Neuronal stem cell (in vitro differentiated cells): ENCODE results near the gene APOBEC3F.
A peak's percentile ranks its signal among the peaks of the same experiment; 100 is the strongest.

Experiments
- DNase-seq: peaks from one replicate; pipeline ENCODE4 v3.0.0-alpha.2; 2013; ENCODE audit warnings: low spot score
- H2AFZ ChIP-seq: one replicate; pipeline ENCODE4 v1.6.1; 2013; ENCODE audit warnings: mild to moderate bottlenecking, low read length, inconsistent platforms
- H2AK5ac ChIP-seq: 2 replicates; pipeline ENCODE4 v1.6.1; 2013; ENCODE audit warnings: low read depth, mild to moderate bottlenecking, inconsistent platforms, low read length, moderate library complexity, mixed read lengths
- H2BK120ac ChIP-seq: 2 replicates; pipeline ENCODE4 v1.6.1; 2013; ENCODE audit warnings: low read depth, mild to moderate bottlenecking, inconsistent platforms, low read length, moderate library complexity, mixed read lengths
- H2BK12ac ChIP-seq: one replicate; pipeline ENCODE4 v1.6.1; 2013; ENCODE audit warnings: low read length, inconsistent platforms
- H2BK15ac ChIP-seq: 2 replicates; pipeline ENCODE4 v1.6.1; 2013; ENCODE audit warnings: mild to moderate bottlenecking, low read length, inconsistent platforms, mixed read lengths
- H2BK5ac ChIP-seq: one replicate; pipeline ENCODE4 v1.6.1; 2013; ENCODE audit warnings: inconsistent platforms, mild to moderate bottlenecking, low read length, moderate library complexity
- H3K14ac ChIP-seq: one replicate; pipeline ENCODE4 v1.6.1; 2013; ENCODE audit warnings: low read length, inconsistent platforms
- H3K18ac ChIP-seq: 2 replicates; pipeline ENCODE4 v1.6.1; 2013; ENCODE audit warnings: low read length, inconsistent platforms
- H3K23ac ChIP-seq: 2 replicates; pipeline ENCODE4 v1.6.1; 2013; ENCODE audit warnings: low read depth, mild to moderate bottlenecking, mixed read lengths, low read length, inconsistent platforms; ENCODE audit not compliant: poor library complexity
- H3K27ac ChIP-seq: replicated peaks from 3 replicates; pipeline ENCODE4 v1.5.1; 2013; ENCODE audit warnings: low read length, inconsistent platforms
- H3K27me3 ChIP-seq, 3 experiments: 2 replicates each; pipeline ENCODE4 v1.6.1; 2013; ENCODE audit warnings: low read length in 3 of 3, mild to moderate bottlenecking in 2 of 3, inconsistent platforms in 1 of 3, low read depth in 1 of 3, mixed read lengths in 1 of 3, moderate library complexity in 1 of 3; ENCODE audit not compliant: control insufficient read depth in 3 of 3, insufficient read depth in 3 of 3
- H3K36me3 ChIP-seq, 2 donors: replicated peaks in 1 of 2; 2 replicates each; pipeline ENCODE4 v1.6.1; 2013; ENCODE audit warnings: low read length in 2 of 2; ENCODE audit not compliant: control insufficient read depth in 2 of 2, insufficient read depth in 2 of 2
- H3K4ac ChIP-seq: 2 replicates; pipeline ENCODE4 v1.6.1; 2013; ENCODE audit warnings: inconsistent platforms, mild to moderate bottlenecking, low read length, moderate library complexity
- H3K4me1 ChIP-seq, 2 donors: 1 replicate in 1 of 2; 2 replicates in 1 of 2; pipeline ENCODE4 v1.6.1; 2013; ENCODE audit warnings: low read length in 2 of 2, low read depth in 1 of 2; ENCODE audit not compliant: control insufficient read depth in 2 of 2, insufficient read depth in 1 of 2
- H3K4me2 ChIP-seq: one replicate; pipeline ENCODE4 v1.6.1; 2013; ENCODE audit warnings: mild to moderate bottlenecking, low read length, inconsistent platforms; ENCODE audit not compliant: insufficient read depth, poor library complexity, severe bottlenecking
- H3K4me3 ChIP-seq, 2 donors: 2 replicates each; pipeline ENCODE4 v1.5.1; 2013; ENCODE audit warnings: low read length in 2 of 2, mild to moderate bottlenecking in 2 of 2, inconsistent platforms in 1 of 2, moderate library complexity in 1 of 2
- H3K79me1 ChIP-seq: one replicate; pipeline ENCODE4 v1.6.1; 2013; ENCODE audit warnings: low read depth, mild to moderate bottlenecking, inconsistent platforms, low read length, moderate library complexity
- H3K9ac ChIP-seq: one replicate; pipeline ENCODE4 v1.6.1; 2013; ENCODE audit warnings: mild to moderate bottlenecking, low read depth, low read length, inconsistent platforms; ENCODE audit not compliant: poor library complexity
- H3K9me3 ChIP-seq, 2 donors: replicated peaks in 1 of 2; 2 replicates each; pipeline versions ENCODE3 to v1.6.1; 2013; ENCODE audit warnings: low read length in 2 of 2, mild to moderate bottlenecking in 2 of 2, inconsistent platforms in 1 of 2, low read depth in 1 of 2, mixed read lengths in 1 of 2, moderate library complexity in 1 of 2; ENCODE audit not compliant: control insufficient read depth in 2 of 2, insufficient read depth in 1 of 2
- H4K8ac ChIP-seq: one replicate; pipeline ENCODE4 v1.6.1; 2013; ENCODE audit warnings: low read depth, mild to moderate bottlenecking, inconsistent platforms, low read length, moderate library complexity
- H4K91ac ChIP-seq: one replicate; pipeline ENCODE4 v1.6.1; 2013; ENCODE audit warnings: low read length, low read depth, mild to moderate bottlenecking, inconsistent platforms; ENCODE audit not compliant: poor library complexity
- WGBS, 2 donors: extraction: QIAGEN DNeasy Blood & Tissue Kit; methylation state at CpG; one replicate each; pipeline ENCODE4 v1.1.7; 2013; ENCODE audit warnings: missing lambda C conversion rate in 2 of 2, mixed read lengths in 1 of 2; ENCODE audit not compliant: insufficient read length in 2 of 2, insufficient replicate concordance in 1 of 2; ENCODE audit errors: extremely low coverage in 2 of 2; 5-methylcytosine and 5-hydroxymethylcytosine counted together

The APOBEC3F gene

GRCh38 chr22:39081598-39081997, 40.9 kb downstream of the APOBEC3F start:
- Histone ChIP-seq H2BK120ac (no peak overlapping the region), H3K79me1 (peaks cover 2% of the 10 kb centered on the region), H3K18ac (peak overlapping the region; percentile 48), H2BK5ac (peak overlapping the region; percentile 68), H2BK12ac (peak overlapping the region; percentile 22), H4K8ac (peak overlapping the region; percentile 43), H3K27me3 (peaks cover 0 to 20% (median 0%) of the 10 kb centered on the region in 3 experiments), H3K27ac (no peak overlapping the region), H3K14ac (no peak overlapping the region), H3K4me3 (no peak overlapping the region), H3K4me1 (no peaks in the 10 kb centered on the region), H2BK15ac (no peak overlapping the region), H2AK5ac (peak overlapping the region; percentile 98), H3K9ac (no peak overlapping the region), H2AFZ (no peak overlapping the region), H3K4ac (no peak overlapping the region), H4K91ac (no peak overlapping the region), H3K23ac (peak overlapping the region; percentile 73), H3K36me3 (no peaks in the 10 kb centered on the region), H3K4me2 (no peak overlapping the region), H3K9me3 (no peaks in the 10 kb centered on the region)
- WGBS, 2 donors = no CpG with 5 or more reads among the region's 8 CpGs
- no peak for DNase-seq

- Histone ChIP-seq H3K4me3 (no peak overlapping the region), H3K23ac (no peak overlapping the region), H3K4me1 (peaks cover 6 to 12% of the 10 kb centered on the region in 2 donors), H2BK12ac (peak overlapping the region; percentile 41), H2BK5ac (no peak overlapping the region), H4K91ac (no peak overlapping the region), H2AFZ (no peak overlapping the region), H2AK5ac (peak overlapping the region; percentile 56), H3K4ac (no peak overlapping the region), H4K8ac (no peak overlapping the region), H3K9me3 (no peaks in the 10 kb centered on the region), H3K4me2 (no peak overlapping the region), H3K9ac (no peak overlapping the region), H3K36me3 (no peaks in the 10 kb centered on the region), H2BK15ac (peak overlapping the region; percentile 92), H3K27me3 (peaks cover 0 to 20% (median 0%) of the 10 kb centered on the region in 3 experiments), H3K18ac (peak overlapping the region; percentile 87), H3K14ac (peak overlapping the region; percentile 38), H3K79me1 (no peaks in the 10 kb centered on the region), H3K27ac (no peak overlapping the region), H2BK120ac (no peak overlapping the region)
- DNase-seq = no peak
- no CpG with 5 or more reads among the region's 14 CpGs for WGBS, 2 donors
These were observed 42.8 kb downstream of the APOBEC3F start for GRCh38 chr22:39083212-39084165.

- Histone ChIP-seq H4K91ac (no peak overlapping the region), H3K4me1 (peaks cover 6 to 16% of the 10 kb centered on the region in 2 donors), H3K27ac (no peak overlapping the region), H3K18ac (peak overlapping the region; percentile 44), H3K4me2 (no peak overlapping the region), H2AFZ (no peak overlapping the region), H3K4me3 (no peak overlapping the region), H3K9ac (no peak overlapping the region), H3K79me1 (no peaks in the 10 kb centered on the region), H3K9me3 (no peaks in the 10 kb centered on the region), H2BK12ac (peak overlapping the region; percentile 60), H2BK15ac (peak overlapping the region; percentile 20), H3K36me3 (no peaks in the 10 kb centered on the region), H4K8ac (no peak overlapping the region), H2AK5ac (no peak overlapping the region), H3K4ac (no peak overlapping the region), H2BK120ac (no peak overlapping the region), H2BK5ac (no peak overlapping the region), H3K23ac (no peak overlapping the region), H3K27me3 (peaks cover 0 to 24% (median 0%) of the 10 kb centered on the region in 3 experiments), H3K14ac (no peak overlapping the region)
- DNase-seq = no peak
- no CpG with 5 or more reads among the region's 8 CpGs for WGBS, 2 donors
These were observed 44.0 kb downstream of the APOBEC3F start for GRCh38 chr22:39084666-39085065.

- peaks cover 0 to 43% (median 0%) of the 10 kb centered on the region in 3 experiments for H3K27me3 ChIP-seq
- DNase-seq = no peak
- H2BK5ac ChIP-seq = no peak overlapping the region
- peak overlapping the region; percentile 81 for H2BK15ac ChIP-seq
- no peak overlapping the region for H2BK120ac ChIP-seq
- no peaks in the 10 kb centered on the region for H3K36me3 ChIP-seq
- no peak overlapping the region for H3K27ac ChIP-seq
- peak overlapping the region; percentile 83 for H3K18ac ChIP-seq
- H3K79me1 ChIP-seq = no peaks in the 10 kb centered on the region
- no peak overlapping the region for H3K9ac ChIP-seq
- peak overlapping the region; percentile 46 for H2BK12ac ChIP-seq
- no peak overlapping the region for H2AFZ ChIP-seq
- no peak overlapping the region for H3K4ac ChIP-seq
- WGBS, 2 donors = no CpG with 5 or more reads among the region's 6 CpGs
- peaks cover 6 to 16% of the 10 kb centered on the region in 2 donors for H3K4me1 ChIP-seq
- no peak overlapping the region for H3K4me3 ChIP-seq
- H3K14ac ChIP-seq = no peak overlapping the region
- no peak overlapping the region for H4K8ac ChIP-seq
- peak overlapping the region; percentile 73 for H3K23ac ChIP-seq
- H4K91ac ChIP-seq = no peak overlapping the region
- no peak overlapping the region for H2AK5ac ChIP-seq
- H3K9me3 ChIP-seq = no peaks in the 10 kb centered on the region
- H3K4me2 ChIP-seq = no peak overlapping the region
These were observed 46.4 kb downstream of the APOBEC3F start for GRCh38 chr22:39087098-39087497.
